ENCODE data around the gene TMEM255B. TPM values are rescaled to one million over a fixed set of nuclear protein-coding genes. Genes with fewer than 3 reads are reported as not detected.

The TMEM255B gene
- total and polyA plus RNA-seq, 2 donors (not counting 3 experiments of a cell fraction or from before 2014, with no cell fraction given) = 105 to 121 TPM

DNA sequence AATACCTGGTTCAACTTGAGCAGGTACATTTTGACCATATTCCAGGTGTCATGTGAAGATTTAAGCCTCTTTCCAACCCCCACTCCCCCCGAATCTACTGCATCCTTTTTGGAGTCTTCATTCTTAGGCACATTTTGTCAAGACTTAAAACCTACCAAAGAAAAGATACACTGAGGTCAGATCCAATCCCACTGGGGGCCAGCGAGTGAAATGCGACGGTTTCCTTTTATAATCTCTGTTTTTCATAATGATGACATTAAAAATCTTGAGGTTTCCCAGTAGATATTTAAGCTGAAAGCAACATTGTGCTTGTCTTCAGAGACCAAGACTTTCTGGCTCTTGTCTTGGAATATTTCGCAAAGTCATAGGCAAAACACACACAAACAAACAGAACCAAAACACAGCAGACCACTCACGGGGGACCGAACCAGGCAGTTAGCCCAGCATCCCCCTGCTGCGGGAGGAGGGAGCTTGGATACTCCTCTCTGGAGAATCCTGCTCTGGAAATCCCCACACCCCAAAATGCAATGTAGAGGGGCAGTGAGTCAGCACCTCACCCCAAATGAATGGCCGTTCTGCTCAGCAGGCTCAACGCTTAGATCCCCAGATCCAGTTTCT is 105.4 kb downstream of the TMEM255B start:
- CTCF ChIA-PET = interaction anchor here (0.9 to 1.2 kb wide), 2 partner anchors 37 to 39 kb away, joined by 3 read pairs; no protein-coding TSS in a partner anchor

More for the DNA sequence above, 105.4 kb downstream of the TMEM255B start:
- DNase-seq (ENCODE audit: low read depth, low spot score) = peak; percentile 20
- intact Hi-C loops (cut with micrococcal nuclease) = loop anchor here (5.0 kb wide), 1 partner anchor 73 kb away; no protein-coding TSS in a partner anchor
- no peaks in the 10 kb centered on the region for H3K9me3 ChIP-seq (replicated peaks; ENCODE audit: control insufficient read depth, insufficient read depth, low read length)
- H3K27ac ChIP-seq (ENCODE audit: insufficient read depth, low read depth, low read length) = no peak overlapping the region
- peak overlapping the region; percentile 55 for H2AFZ ChIP-seq (ENCODE audit: low read depth, low read length)
- dilution Hi-C loops (cut with MboI; ENCODE audit: extremely low pct_ligation_motif_present, low sequenced_read_pairs) = no loop called here
- FAIRE-seq = peak; percentile 4
- no peaks in the 10 kb centered on the region for H4K20me1 ChIP-seq (replicated peaks; ENCODE audit: control insufficient read depth, extremely low read depth, insufficient read depth, low read length)
- BruUV-seq (replicated peaks) = no TSS peak
- no peaks in the 10 kb centered on the region for H3K9me1 ChIP-seq (replicated peaks; ENCODE audit: control insufficient read depth, extremely low read depth, insufficient read depth, low read length)
- peak overlapping the region; percentile 19 for H3K9ac ChIP-seq (replicated peaks; ENCODE audit: extremely low read depth, insufficient read depth, low read length)
- peaks cover 11% of the 10 kb centered on the region for H3K4me1 ChIP-seq (ENCODE audit: control insufficient read depth, extremely low read depth, insufficient read depth, low read length)
- H3K79me2 ChIP-seq (ENCODE audit: control insufficient read depth, insufficient read depth, low read length) = no peaks in the 10 kb centered on the region
- POLR2A ChIA-PET = no interaction called here
- peak overlapping the region; percentile 94 for H3K4me2 ChIP-seq (ENCODE audit: insufficient read depth, low read length)
- peak overlapping the region; percentile 52 to 65 (median 56) for H3K4me3 ChIP-seq (replicated peaks in 1 of 3; ENCODE audit: insufficient read depth in 1 of 3, low read depth in 1 of 3, low read length in 3 of 3)
- peaks cover 19 to 29% of the 10 kb centered on the region in 2 experiments for H3K27me3 ChIP-seq (ENCODE audit: control insufficient read depth in 2 of 2, insufficient read depth in 2 of 2, low read length in 2 of 2)
- no peaks in the 10 kb centered on the region for H3K36me3 ChIP-seq (ENCODE audit: control insufficient read depth in 2 of 2, extremely low read depth in 1 of 2, insufficient read depth in 2 of 2, low read length in 2 of 2)
- TF ChIP-seq FOS (IDR thresholded peaks at IDR 0.05; ENCODE audit: borderline replicate concordance, insufficient read depth, low read length) = no peak
- no peak for TF ChIP-seq POLR2A (IDR thresholded peaks at IDR 0.05; ENCODE audit: low read depth, low read length)
- TF ChIP-seq, protein P1, sequence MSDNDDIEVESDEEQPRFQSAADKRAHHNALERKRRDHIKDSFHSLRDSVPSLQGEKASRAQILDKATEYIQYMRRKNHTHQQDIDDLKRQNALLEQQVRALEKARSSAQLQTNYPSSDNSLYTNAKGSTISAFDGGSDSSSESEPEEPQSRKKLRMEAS (IDR thresholded peaks at IDR 0.05; ENCODE audit: insufficient read depth, insufficient read length) = no peak
- no peak for TF ChIP-seq JUN (IDR thresholded peaks at IDR 0.05; ENCODE audit: borderline replicate concordance, insufficient read depth, insufficient read length, low read depth)
- no peak for TF ChIP-seq GATA2 (IDR thresholded peaks at IDR 0.05; ENCODE audit: insufficient read depth, insufficient read length, low read depth, low read length)
- TF ChIP-seq MYC (IDR thresholded peaks at IDR 0.05; ENCODE audit: low read depth, low read length) = no peak
- TF ChIP-seq, protein P2, sequence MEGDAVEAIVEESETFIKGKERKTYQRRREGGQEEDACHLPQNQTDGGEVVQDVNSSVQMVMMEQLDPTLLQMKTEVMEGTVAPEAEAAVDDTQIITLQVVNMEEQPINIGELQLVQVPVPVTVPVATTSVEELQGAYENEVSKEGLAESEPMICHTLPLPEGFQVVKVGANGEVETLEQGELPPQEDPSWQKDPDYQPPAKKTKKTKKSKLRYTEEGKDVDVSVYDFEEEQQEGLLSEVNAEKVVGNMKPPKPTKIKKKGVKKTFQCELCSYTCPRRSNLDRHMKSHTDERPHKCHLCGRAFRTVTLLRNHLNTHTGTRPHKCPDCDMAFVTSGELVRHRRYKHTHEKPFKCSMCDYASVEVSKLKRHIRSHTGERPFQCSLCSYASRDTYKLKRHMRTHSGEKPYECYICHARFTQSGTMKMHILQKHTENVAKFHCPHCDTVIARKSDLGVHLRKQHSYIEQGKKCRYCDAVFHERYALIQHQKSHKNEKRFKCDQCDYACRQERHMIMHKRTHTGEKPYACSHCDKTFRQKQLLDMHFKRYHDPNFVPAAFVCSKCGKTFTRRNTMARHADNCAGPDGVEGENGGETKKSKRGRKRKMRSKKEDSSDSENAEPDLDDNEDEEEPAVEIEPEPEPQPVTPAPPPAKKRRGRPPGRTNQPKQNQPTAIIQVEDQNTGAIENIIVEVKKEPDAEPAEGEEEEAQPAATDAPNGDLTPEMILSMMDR (IDR thresholded peaks at IDR 0.05; ENCODE audit: extremely low read depth in 1 of 2, insufficient read depth in 1 of 2, low read depth in 1 of 2, low read length in 2 of 2) = no peak
- no peak for TF ChIP-seq POLR2AphosphoS5 (IDR thresholded peaks at IDR 0.05; ENCODE audit: insufficient read depth, low read depth, low read length)
- TF ChIP-seq EZH2 (IDR thresholded peaks at IDR 0.05; ENCODE audit: borderline replicate concordance, low read depth, low read length, severe bottlenecking) = no peak
